ENCODE data around the gene WIZ. TPM values are rescaled to one million over a fixed set of nuclear protein-coding genes. Genes with fewer than 3 reads are reported as not detected.

The WIZ gene
- total RNA-seq, 4 donors from 2014 or later, result 36.1 to 74.3 (median 50.3) TPM

GRCh38 chr19:15419413-15420025 lies 30.2 kb downstream of the WIZ start:
- H3K27ac ChIP-seq (replicated peaks in 1 of 4), result peak overlapping the region; percentile 63 to 95 (median 90)
- intact Hi-C loops (cut with DNase I), result no loop called here
- peaks cover 34 to 46% (median 43%) of the 10 kb centered on the region in 4 donors for H3K4me1 ChIP-seq
- DNase-seq (ENCODE audit: extremely low spot score), result no peak
- TF ChIP-seq CTCF (IDR thresholded peaks at IDR 0.05) (no peak), EP300 (IDR thresholded peaks at IDR 0.05) (no peak), POLR2AphosphoS5 (IDR thresholded peaks at IDR 0.05) (no peak), POLR2A (IDR thresholded peaks at IDR 0.05; ENCODE audit: low read depth) (no peak)
- 23% methylated on average over 16 of the region's 16 CpGs for WGBS
- peaks cover 0 to 6% (median 2%) of the 10 kb centered on the region in 4 donors for H3K9me3 ChIP-seq
- no peaks in the 10 kb centered on the region for H3K27me3 ChIP-seq
- H3K4me3 ChIP-seq, result peak overlapping the region; percentile 93 to 97 (median 96)
- H3K36me3 ChIP-seq, result peaks cover 25 to 36% (median 30%) of the 10 kb centered on the region in 4 donors

GRCh38 chr19:15418579-15419412 lies 31.0 kb downstream of the WIZ start, which contains the start of gene AKAP8L:
Gene AKAP8L, minus strand, starts transcription at chr19:15418988. Its CDS starts 65 bp downstream, at chr19:15418923.
- intact Hi-C loops (cut with DNase I), result no loop called here
- peaks cover 18 to 29% (median 23%) of the 10 kb centered on the region in 4 donors for H3K36me3 ChIP-seq
- WGBS, result 1% methylated on average over 15 of the region's 61 CpGs

GRCh38 chr19:15418231-15418578 lies 31.6 kb downstream of the WIZ start:
- intact Hi-C loops (cut with DNase I), result no loop called here
- H3K4me1 ChIP-seq, result peaks cover 46 to 59% (median 56%) of the 10 kb centered on the region in 4 donors
- 4% methylated on average over 4 of the region's 16 CpGs for WGBS

More at GRCh38 chr19:15418579-15419412, 31.0 kb downstream of the WIZ start, which contains the start of gene AKAP8L:
- H3K27me3 ChIP-seq, result no peaks in the 10 kb centered on the region
- DNase-seq (ENCODE audit: extremely low spot score), result peak; percentile 100
- peaks cover 40 to 53% (median 50%) of the 10 kb centered on the region in 4 donors for H3K4me1 ChIP-seq
- peaks cover 0 to 6% (median 2%) of the 10 kb centered on the region in 4 donors for H3K9me3 ChIP-seq
- peak within 1 kb of the TSS; percentile 93 to 97 (median 96) for H3K4me3 ChIP-seq
- H3K27ac ChIP-seq (replicated peaks in 1 of 4), result peak within 1 kb of the TSS; percentile 89 to 95 (median 91)
- peak; percentile 25 to 61 (median 57) for TF ChIP-seq CTCF (IDR thresholded peaks at IDR 0.05)
- TF ChIP-seq POLR2AphosphoS5 (IDR thresholded peaks at IDR 0.05), result peak; percentile 90 to 98
- no peak for TF ChIP-seq EP300 (IDR thresholded peaks at IDR 0.05)
- TF ChIP-seq POLR2A (IDR thresholded peaks at IDR 0.05; ENCODE audit: low read depth), result peak; percentile 91

GRCh38 chr19:15417699-15418098 lies 32.1 kb downstream of the WIZ start:
- no peaks in the 10 kb centered on the region for H3K9me3 ChIP-seq
- H3K27me3 ChIP-seq, result no peaks in the 10 kb centered on the region
- TF ChIP-seq POLR2A (IDR thresholded peaks at IDR 0.05; ENCODE audit: low read depth) (no peak), EP300 (IDR thresholded peaks at IDR 0.05) (no peak), POLR2AphosphoS5 (IDR thresholded peaks at IDR 0.05) (no peak), CTCF (IDR thresholded peaks at IDR 0.05) (no peak)
- peak overlapping the region; percentile 89 to 95 (median 91) for H3K27ac ChIP-seq (replicated peaks in 1 of 4)
- H3K4me1 ChIP-seq, result peaks cover 51 to 64% (median 61%) of the 10 kb centered on the region in 4 donors
- intact Hi-C loops (cut with DNase I), result loop anchor here (2.0 kb wide), 1 partner anchor 37 kb away; no protein-coding TSS in a partner anchor
- DNase-seq (ENCODE audit: extremely low spot score), result no peak
- 5% methylated on average over 9 of the region's 9 CpGs for WGBS
- peak overlapping the region; percentile 93 to 97 (median 96) for H3K4me3 ChIP-seq
- H3K36me3 ChIP-seq, result peaks cover 7 to 18% (median 12%) of the 10 kb centered on the region in 4 donors

More at GRCh38 chr19:15418231-15418578, 31.6 kb downstream of the WIZ start:
- Histone ChIP-seq H3K27me3 (no peaks in the 10 kb centered on the region), H3K27ac (replicated peaks in 1 of 4) (peak overlapping the region; percentile 89 to 95 (median 91)), H3K4me3 (peak overlapping the region; percentile 93 to 97 (median 96)), H3K9me3 (peaks cover 0 to 3% (median 1%) of the 10 kb centered on the region in 4 donors), H3K36me3 (peaks cover 12 to 23% (median 17%) of the 10 kb centered on the region in 4 donors)
- DNase-seq (ENCODE audit: extremely low spot score), result no peak
- no peak for TF ChIP-seq POLR2AphosphoS5 (IDR thresholded peaks at IDR 0.05)
- TF ChIP-seq EP300 (IDR thresholded peaks at IDR 0.05), result no peak
- no peak for TF ChIP-seq POLR2A (IDR thresholded peaks at IDR 0.05; ENCODE audit: low read depth)
- TF ChIP-seq CTCF (IDR thresholded peaks at IDR 0.05), result no peak

All from esophagus muscularis mucosa (tissue), 4 donors.